Right ventricle myocardium inferior (tissue), 1 donor: ENCODE measurements around the gene ACTR10. TPM values are rescaled to one million over a fixed set of nuclear protein-coding genes. Genes with fewer than 3 reads are reported as not detected.

Experiments used
- ATAC-seq: fragments of 200-7000 bp; cut with Tn5 transposase; one replicate; pipeline ENCODE4 v1.9.1; 2020; ENCODE audit warnings: mild to moderate bottlenecking, moderate library complexity
- DNase-seq: peaks from one replicate; pipeline ENCODE4 v3.0.0; 2021; ENCODE audit errors: missing footprints
- intact Hi-C: fragments of 100-400 bp; cut with DNase I; formaldehyde crosslinking; loops from one replicate; pipeline ENCODE4 v1.11.0; 2022
- long read RNA-seq: library from polyadenylated mRNA; unstranded; transcript quantifications from one replicate; pipeline ENCODE4 v2.0.0, GENCODE V29; 2021
- total RNA-seq: library from RNA; stranded (reverse); fragmentation: NEBNext Ultra II Directional; extraction: Animal tissue kit (Norgen Biotek cat#: 25700); gene quantifications from one replicate; pipeline ENCODE4 v1.2.1, GENCODE V29; 2021
- donor health status: DM: no; HTN: yes; CAD: no; lungs with severe emphysema.

Gene ACTR10
- 75.5 TPM for total RNA-seq
- long read RNA-seq, transcript ACTR10-201 (13 exons, 2,419 nt): major isoform, 62 of 65 reads
- long read RNA-seq, partial matches to known transcripts: 0 of 65 reads
- long read RNA-seq, other reads (novel, unspliced or antisense): 3 of 65 reads

DNA sequence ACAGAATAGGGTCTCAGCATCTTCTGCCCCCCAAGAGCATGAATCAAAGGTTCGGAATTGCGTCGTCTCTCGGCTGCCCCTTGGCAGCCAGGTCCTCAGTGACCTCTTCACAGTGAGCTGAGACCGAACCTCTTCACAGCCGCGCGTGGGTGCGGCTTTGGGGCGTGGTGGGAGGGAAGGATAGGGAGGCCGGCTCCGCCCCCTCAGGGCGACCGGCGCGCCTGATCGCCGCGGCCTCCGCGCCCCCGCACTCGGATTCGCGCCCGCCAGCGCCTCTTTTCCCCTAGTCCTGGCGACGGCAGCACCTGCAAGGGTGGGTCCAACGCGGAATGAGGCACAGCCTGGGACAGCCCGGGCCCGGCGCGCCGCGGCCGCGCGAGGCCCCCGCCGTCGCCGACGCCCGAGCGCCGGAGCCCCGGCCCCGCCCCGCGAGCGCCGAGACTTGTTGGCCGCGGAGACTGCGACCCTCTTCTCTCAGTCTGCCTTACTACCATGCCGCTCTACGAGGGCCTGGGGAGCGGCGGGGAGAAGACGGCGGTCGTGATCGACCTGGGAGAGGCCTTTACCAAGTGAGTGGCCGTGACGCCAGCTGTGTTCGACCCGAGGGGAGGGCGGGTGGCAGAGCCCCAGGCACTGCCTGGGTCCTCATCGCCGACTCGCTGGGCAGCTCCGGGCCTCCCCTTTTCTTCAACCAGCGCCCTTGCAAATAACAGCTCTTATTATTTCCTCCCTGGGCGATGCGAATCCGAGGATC is at the start of gene ACTR10:
Gene ACTR10 (plus strand): TSS at position 424 of the 754 bp plus-strand sequence. CDS start 69 bp downstream, at position 493.
- ATAC-seq (peak; percentile 98), DNase-seq (peak; percentile 96)
- intact Hi-C loops: loop anchor here (2.0 kb wide), 1 partner anchor 99 kb away; the partner anchor contains the start of gene ARID4A

DNA sequence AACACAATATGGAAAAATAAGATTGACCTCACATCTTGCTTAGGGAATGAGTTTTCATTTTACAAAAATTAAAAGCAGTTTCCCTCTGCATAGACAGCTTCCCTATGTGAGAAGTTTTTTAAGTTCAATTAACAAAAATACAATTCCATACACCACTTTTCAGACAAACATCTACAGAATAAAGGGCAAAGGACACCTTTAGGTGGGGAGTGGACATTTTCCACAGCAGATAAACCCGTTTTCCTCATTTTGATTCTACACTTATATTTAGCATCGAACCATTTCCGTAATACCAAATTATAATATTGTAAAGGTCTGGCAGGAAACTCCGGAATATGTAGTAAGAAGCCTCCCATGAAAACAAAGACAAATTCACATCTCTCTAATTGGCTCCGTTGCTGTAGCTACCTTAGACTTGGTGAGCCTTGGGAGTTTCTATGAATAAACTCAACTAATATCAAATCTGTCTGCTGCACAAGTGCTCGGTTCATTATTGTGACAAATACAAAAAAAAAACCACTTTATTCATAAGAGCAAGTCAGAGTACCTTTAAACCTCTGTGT is 49.6 kb upstream of the ACTR10 start:
- intact Hi-C loops: no loop called here
- DNase-seq (no peak), ATAC-seq (no peak)

DNA sequence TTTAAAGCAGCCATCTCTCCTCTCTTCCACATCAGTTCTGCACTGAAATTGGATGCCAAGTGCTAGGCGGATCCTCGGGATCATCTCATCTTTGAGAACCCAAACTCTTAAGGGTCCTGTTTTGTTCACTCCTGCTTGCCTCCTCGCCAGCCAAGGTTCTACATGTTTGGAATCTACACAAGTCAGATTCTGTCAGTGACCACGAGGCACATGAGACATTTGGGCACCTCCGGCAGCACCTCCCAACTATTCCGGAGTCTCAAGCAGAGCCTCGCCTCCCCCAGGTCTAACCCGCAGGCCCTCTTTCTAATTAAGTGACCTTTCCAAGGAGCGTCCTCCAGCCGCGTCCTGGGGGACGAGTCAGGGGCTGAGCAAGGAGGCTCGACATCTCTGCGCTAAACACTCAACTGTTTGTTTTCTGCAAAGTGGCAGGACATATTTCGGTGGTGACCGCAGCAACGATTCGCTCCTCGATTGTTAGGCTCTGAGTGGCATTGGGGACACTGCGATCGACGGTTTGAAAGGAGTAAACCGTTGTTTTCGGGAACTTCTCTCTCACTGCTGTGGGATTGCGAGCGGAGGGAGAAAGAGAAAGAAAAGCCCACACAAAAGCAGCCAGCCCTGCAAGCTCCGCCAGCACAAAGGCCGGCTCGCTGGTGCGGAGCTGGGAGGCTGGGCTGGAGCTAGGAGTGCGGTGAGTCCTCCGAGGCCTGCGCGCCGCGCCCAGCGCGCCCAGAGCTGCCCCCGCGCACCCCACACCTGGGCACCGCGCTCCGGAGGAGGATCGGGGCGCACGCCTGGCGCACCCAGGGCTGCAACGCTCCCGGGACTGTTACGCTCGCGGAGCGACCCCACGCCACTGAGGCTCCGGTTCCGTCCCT is 48.6 kb upstream of the ACTR10 start:
- peak; percentile 50 for ATAC-seq
- intact Hi-C loops: no loop called here
- DNase-seq: no peak

DNA sequence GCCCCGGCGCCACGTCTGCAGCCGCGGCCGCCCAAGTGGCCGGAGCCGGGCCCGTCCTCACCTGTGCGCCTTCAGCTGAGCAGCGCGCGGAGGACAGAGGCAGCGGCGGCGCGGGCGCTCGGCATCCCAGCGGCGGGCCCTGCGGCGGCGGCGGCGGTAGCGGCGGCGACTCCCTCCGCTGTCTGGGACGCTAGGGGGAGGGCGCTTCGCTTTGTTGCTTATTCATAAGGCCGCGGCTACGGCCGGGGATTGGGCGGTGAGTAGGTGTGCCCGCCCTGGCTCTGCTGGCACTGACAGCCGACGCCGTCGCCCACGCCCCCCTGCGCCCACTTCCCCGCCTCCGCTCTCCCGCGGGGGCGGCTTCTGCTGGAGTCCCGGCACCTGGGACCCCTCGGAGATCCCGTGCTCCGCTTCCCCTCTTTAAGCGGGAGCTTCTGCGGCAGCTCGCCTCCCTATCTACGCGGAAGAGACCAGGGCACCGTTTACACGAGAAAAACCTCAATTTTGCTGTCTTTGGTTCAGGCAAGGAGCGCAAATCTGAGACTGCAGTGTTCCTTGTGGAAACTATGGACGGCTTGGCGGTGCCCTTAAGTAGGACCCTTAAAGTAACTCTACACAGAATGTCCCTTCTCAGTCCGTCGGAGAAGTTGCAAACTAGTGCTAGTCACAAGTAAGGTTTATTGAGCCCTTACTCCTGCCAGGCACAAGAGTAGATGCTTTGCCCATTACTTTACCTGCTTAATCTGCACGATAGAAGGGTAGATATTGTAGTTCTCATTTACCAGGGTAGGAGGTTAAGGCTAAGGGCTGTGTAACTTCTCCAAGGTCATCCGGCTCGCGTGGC is 47.7 kb upstream of the ACTR10 start, which contains the start of gene ARMH4:
Gene ARMH4 (minus strand): TSS at position 200 of the 844 bp plus-strand sequence. CDS start 12,855 bp downstream, outside the sequence.
- intact Hi-C loops: no loop called here
- peak; percentile 94 for DNase-seq
- ATAC-seq: peak; percentile 98

DNA sequence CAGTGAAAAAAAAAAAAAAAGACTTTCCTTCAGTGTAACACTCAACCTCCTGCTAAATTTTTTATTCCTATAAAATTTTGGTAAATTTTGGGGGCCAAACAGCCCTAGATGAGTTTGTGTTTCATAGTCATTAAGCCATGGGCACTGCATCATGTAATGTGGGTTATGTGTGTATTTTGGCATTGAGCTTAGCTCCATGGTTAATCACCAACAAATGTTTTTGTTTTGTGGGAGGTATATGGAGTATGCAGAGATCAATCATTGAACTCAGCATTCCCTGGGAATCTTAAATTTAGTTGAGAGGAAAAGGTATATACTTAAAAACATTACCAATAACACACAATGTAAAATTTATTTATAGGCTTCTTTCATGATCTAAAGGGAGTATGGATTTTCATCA is 39.4 kb upstream of the ACTR10 start:
- intact Hi-C loops: no loop called here
- DNase-seq: no peak
- no peak for ATAC-seq

DNA sequence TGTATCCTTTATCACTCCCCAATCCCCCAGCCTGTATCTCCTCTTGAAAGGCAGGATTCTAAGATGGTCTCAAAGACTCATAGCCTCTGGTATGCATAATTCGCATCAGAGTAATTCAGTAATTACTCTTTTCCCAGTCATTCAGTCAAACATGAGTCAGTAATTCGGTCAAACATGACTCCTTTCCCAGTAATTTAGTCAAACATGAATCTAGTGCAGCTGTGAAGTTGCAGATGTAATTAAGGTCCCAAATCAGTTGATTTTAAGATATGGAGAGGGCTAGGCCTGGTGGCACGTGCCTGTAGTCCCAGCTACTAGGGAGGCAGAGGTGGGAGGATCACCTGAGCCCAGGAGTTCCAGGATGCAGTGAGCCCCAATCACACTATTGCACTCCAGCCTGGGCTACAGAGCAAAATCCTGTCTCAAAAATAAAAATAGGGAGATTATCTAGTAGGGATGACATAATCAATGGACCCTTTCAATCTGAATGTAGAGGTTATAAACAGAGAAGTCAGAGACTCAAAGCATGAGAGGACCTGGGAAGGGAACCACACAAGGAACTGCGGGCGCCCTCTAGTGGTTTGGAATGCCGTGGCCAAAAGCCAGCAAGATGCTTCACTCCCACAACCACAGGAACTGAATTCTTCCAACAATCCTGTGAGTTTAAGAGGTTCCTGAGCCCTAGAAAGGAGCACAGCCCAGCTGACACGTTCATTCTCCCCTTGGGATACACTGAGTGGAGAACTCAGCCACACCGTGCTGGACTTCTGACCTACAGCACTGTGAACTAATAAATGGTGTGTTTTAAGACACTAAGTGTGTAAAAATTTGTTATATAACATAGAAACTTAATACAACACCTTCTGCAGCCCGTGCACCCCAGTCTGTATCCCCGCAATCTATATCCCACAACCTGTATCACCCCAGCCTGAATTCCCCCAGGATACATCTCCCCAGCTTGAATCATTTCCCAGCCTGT is 33.7 kb upstream of the ACTR10 start:
- ATAC-seq (peak; percentile 76), DNase-seq (peak; percentile 91)
- intact Hi-C loops: loop anchor here (2.0 kb wide), 1 partner anchor 57 kb away; no protein-coding TSS in a partner anchor

DNA sequence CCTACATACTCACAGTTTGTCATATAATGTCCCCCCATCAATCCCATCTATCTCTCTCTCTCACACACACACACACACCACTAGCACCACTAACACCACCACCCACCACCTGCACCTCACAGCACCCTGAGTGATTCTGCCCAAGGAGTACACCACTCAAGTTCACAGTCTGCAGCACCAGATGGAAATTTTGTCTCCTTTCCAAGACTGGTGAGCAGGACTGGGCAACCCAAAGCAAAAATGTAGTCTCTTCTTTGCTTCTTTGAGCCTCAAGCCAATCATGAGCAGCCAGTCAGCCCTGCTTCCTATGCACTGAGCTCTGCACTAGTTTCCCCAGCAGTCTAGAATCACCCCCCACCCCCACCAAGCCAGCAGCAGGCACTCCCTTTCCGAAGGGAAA is 32.9 kb upstream of the ACTR10 start:
- no peak for DNase-seq
- ATAC-seq: no peak
- intact Hi-C loops: loop anchor here (2.0 kb wide), 1 partner anchor 58 kb away; no protein-coding TSS in a partner anchor

DNA sequence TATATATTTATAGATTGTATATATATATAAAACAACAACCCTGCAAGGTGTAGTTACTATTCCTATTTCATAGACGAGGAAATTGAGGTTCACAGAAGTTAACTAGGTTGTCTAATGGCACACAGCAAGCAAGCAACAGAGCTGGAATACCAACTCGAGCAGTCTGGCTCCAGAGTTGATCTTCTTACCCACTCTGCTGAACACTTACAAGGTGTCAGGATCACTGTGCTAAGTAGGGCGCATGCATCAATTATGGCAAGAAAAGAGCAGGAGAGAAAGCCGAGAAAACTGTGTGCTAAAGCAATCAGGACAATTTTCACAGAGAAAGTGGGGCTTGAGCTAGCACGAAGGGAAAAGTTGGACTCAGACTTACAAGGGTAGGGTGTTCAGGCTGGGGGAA is 32.1 kb upstream of the ACTR10 start:
- intact Hi-C loops: loop anchor here (2.0 kb wide), 1 partner anchor 59 kb away; no protein-coding TSS in a partner anchor

DNA sequence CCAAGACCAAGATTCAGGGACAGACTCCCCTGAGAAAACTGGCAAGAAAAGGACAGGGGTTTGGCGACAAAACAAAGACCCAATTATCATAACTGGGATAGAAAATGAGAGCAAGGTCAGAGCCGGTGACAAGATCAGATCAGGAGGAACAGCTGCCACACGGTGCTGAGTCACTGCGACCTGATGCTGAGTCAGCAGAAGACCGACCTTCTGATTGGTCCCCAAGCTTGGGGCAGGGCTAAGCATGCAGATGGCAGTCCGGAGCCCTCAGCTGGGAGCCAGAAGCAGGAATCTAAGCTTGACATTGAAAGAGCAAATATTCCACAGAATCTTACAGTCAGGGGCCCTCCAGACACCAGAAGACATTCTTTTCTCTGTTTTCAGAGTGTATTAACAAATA is 28.9 kb upstream of the ACTR10 start:
- ATAC-seq: peak; percentile 76
- DNase-seq: no peak
- intact Hi-C loops: no loop called here

More for the DNA sequence above, 32.1 kb upstream of the ACTR10 start:
- DNase-seq (no peak), ATAC-seq (no peak)

DNA sequence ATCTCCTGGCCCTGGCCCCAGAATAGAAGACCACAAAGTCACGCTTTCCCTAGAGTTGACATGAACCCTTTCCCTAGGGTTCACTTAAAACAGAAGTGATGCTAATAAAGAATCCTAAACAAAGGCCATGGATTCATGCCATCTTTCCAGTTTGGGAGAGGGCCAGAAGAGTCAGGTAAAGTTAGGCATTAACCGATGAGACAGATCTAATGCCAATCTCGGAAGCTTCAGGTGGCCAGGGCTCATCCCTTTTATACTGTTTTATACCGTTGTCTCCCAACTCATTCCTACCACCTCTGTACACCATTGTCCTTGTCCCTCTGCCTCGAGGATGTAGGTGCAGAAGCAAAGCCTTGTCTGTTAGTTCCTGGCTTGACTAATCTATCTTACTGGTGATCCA is 22.8 kb upstream of the ACTR10 start:
- DNase-seq: no peak
- no peak for ATAC-seq
- intact Hi-C loops: no loop called here

DNA sequence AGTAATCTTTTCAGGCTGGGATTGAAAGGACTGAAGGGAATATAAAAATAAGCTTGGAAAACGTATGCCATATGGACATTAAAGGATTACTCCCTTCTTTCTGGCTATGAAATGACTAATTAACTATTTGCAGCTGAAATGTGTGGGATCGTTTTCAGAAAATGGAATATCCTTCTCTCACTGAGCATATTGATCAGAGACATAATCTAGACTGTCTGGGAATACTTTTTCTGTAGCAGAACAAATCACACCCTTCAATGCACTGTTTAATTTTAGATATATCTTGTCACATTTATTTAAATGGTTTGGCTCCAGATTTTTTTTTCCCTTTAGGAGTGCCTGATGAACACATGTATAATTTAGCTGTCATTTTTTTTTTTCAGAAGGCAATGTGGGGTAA is 10.8 kb upstream of the ACTR10 start:
- DNase-seq (no peak), ATAC-seq (no peak)
- intact Hi-C loops: no loop called here

DNA sequence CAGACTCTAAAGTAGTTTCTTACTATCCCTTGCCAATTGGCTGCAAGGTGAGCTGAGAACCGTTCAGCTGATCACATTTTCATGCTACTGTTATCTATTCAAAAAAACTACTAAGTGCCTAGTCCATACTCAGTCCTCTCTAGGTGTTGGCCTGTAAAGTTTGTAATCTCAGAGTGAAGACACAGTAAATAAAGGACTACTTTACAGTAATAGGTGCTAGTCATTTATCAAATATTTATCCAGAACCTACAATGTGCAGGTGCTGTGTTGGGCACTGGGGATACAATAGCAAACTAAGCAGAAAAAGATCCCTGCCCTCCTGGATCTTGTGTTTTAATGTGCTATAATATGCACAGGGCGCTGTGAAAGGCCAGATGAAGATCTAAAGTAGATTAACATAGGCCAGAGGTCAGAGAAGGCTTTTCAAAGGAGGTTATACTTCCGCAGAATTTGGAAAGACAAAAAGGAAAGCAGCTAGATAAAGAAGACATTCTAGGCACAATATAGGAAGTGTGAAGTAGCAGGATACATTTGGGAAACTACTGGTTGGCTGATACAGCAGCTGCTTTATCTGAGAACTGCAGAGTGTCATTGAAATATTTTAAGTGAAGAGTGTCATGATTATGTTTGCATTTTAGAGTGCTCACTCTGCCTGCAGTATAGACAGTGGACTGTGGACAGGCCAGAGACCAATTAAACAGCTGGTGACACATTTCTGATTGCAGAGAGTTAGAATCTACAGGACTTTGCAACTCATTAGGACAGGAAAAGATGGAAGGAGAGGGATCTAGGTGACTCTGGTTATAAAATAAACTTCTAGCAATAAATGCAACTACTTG is 8.0 kb upstream of the ACTR10 start:
- DNase-seq (no peak), ATAC-seq (no peak)
- intact Hi-C loops: no loop called here

DNA sequence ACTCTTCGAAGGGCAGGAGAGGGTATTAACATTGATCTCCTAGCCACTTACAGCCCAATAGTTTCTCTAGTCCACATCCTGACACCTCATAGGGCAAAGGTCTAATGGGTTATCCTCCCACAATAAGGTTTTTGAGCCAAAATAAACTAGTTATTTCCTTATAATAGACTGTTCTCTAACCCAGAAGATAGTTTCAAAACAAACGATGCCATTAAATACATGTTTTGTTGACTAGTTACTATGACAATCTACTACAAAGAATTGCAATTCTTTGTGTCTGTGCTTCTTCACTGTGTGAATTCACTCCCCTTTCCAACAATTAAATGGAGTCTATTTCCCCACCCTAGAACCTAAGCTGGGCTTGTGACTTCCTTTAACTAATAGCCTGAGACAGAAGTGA is 6.4 kb upstream of the ACTR10 start:
- ATAC-seq: no peak
- DNase-seq: no peak
- intact Hi-C loops: no loop called here

DNA sequence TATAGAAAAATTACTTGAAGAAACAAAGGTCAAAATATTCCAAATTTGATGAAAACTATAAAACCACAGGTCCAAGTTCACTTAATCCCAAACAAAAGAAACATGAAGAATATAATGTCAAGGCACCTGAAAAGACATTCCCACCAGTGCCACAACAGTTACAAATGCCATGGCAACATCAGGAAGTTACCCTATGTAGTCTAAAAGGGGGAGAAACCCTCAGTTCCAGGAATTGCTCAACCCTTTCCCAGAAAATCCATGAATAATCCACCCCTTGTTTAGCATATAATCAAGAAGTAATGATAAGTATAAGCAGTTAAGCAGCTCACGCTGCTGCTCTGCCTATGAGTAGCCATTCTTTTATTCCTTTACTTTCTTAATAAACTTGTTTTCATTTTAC is 3.8 kb upstream of the ACTR10 start:
- ATAC-seq (no peak), DNase-seq (no peak)
- intact Hi-C loops: no loop called here

DNA sequence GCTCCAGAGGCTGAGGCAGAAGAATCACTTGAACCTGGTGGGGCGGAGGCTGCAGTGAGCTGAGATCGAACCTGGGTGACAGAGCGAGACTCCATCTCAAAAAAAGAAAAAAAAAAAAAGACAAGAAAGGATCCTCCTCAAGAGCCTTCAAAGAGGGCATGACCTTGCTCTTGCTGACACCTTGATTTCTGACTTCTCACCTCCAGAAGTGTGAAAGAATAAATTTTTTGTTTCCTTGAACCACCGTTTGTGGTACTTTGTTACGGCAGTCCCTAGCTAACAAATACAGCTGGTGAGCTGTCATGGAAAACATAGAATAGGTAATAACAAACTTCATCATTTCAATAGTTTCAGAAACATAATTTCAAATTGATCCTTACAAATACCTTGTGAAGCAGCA is 1.9 kb upstream of the ACTR10 start:
- ATAC-seq (no peak), DNase-seq (no peak)
- intact Hi-C loops: no loop called here

DNA sequence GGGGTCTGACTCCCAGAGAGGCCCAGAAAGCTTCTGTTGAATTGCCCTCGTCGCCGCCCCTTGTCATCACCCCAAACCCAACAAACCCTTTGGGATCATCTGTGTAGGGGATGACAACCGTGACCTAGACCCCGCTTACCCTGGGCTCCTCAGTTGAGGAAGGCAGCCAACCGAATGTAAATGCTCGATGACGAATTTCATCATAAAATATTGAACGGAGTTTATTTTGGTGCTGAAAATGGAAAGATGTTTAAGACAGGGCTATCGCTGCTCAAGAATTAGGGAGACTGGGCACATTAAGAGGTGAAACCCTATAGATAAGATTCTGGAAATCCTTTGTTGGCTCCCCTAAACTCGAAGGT is 512 bp downstream of the ACTR10 start:
- DNase-seq (no peak), ATAC-seq (peak; percentile 6)
- intact Hi-C loops: loop anchor here (2.0 kb wide), 1 partner anchor 98 kb away; the partner anchor contains the start of gene ARID4A
